Measurements from ENCODE around the gene SEC16A. TPM values are rescaled to one million over a fixed set of nuclear protein-coding genes. Genes with fewer than 3 reads are reported as not detected.

Gene SEC16A
- total RNA-seq, 2 donors from 2014 or later = 59.0 to 72.8 TPM

DNA sequence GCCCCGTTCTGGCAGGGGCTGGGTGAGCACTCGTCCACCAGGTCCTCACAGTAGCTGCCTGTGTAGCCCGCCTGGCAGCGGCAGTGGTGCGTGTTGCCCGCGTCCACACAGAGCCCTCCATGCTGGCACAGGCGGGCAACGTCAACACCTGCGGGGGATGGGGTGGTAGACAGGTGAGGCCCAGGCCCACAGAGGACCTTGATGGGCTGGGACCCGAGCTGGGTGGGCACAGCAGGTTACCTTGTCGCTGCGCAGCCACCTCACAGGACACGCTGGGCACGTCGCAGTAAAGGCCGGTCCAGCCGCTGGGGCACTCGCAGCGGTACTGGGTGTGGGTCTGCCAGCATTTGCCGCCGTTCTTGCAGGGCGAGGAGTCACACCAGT lies 25.1 kb upstream of the SEC16A start:
- TF ChIP-seq, protein P1, sequence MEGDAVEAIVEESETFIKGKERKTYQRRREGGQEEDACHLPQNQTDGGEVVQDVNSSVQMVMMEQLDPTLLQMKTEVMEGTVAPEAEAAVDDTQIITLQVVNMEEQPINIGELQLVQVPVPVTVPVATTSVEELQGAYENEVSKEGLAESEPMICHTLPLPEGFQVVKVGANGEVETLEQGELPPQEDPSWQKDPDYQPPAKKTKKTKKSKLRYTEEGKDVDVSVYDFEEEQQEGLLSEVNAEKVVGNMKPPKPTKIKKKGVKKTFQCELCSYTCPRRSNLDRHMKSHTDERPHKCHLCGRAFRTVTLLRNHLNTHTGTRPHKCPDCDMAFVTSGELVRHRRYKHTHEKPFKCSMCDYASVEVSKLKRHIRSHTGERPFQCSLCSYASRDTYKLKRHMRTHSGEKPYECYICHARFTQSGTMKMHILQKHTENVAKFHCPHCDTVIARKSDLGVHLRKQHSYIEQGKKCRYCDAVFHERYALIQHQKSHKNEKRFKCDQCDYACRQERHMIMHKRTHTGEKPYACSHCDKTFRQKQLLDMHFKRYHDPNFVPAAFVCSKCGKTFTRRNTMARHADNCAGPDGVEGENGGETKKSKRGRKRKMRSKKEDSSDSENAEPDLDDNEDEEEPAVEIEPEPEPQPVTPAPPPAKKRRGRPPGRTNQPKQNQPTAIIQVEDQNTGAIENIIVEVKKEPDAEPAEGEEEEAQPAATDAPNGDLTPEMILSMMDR (IDR thresholded peaks at IDR 0.05) = no peak
- H3K9me3 ChIP-seq = no peaks in the 10 kb centered on the region
- H3K4me3 ChIP-seq = no peak overlapping the region
- no peak for ATAC-seq (ENCODE audit: insufficient number of reproducible peaks, low FRiP score, low read depth)
- no peak for DNase-seq (ENCODE audit: low spot score)
- peaks cover 74% of the 10 kb centered on the region for H3K36me3 ChIP-seq
- no peaks in the 10 kb centered on the region for H3K27me3 ChIP-seq (replicated peaks; ENCODE audit: insufficient read depth)
- H3K27ac ChIP-seq = no peak overlapping the region
- no peaks in the 10 kb centered on the region for H3K4me1 ChIP-seq (ENCODE audit: control insufficient read depth in 1 of 2, low read depth in 2 of 2)

- H3K27ac ChIP-seq = no peak overlapping the region
- DNase-seq (ENCODE audit: low spot score) (no peak), ATAC-seq (ENCODE audit: insufficient number of reproducible peaks, low FRiP score, low read depth) (no peak)
- H3K9me3 ChIP-seq = no peaks in the 10 kb centered on the region
- H3K4me1 ChIP-seq (ENCODE audit: control insufficient read depth in 1 of 2, low read depth in 2 of 2) = no peaks in the 10 kb centered on the region
- TF ChIP-seq, protein P1 (IDR thresholded peaks at IDR 0.05) = no peak
- no peak overlapping the region for H3K4me3 ChIP-seq
- no peaks in the 10 kb centered on the region for H3K27me3 ChIP-seq (replicated peaks; ENCODE audit: insufficient read depth)
- peaks cover 73% of the 10 kb centered on the region for H3K36me3 ChIP-seq
These were observed 24.6 kb upstream of the SEC16A start for GRCh38 chr9:136507221-136507991.

DNA sequence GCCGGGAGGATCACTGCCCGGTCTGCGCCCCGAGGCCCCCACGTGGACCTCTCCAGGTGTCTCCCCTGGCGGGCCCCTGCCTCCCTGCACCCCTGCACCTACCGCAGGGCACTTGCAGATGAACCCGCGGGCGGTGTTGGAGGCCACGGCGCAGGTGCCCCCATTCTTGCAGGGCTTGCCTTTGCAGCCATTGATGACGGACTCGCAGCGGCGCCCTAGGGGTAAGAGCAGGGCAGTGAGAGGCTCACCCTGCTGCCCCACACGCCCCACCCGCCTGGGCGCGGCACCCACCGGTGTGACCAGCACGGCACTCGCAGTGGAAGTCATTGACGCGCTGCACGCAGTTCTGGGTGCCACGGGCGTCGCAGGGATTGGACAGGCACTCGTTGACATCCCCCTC lies 23.6 kb upstream of the SEC16A start:
- Histone ChIP-seq H3K9me3 (no peaks in the 10 kb centered on the region), H3K4me3 (no peak overlapping the region), H3K27me3 (replicated peaks; ENCODE audit: insufficient read depth) (no peaks in the 10 kb centered on the region), H3K4me1 (ENCODE audit: control insufficient read depth in 1 of 2, low read depth in 2 of 2) (no peaks in the 10 kb centered on the region), H3K27ac (no peak overlapping the region), H3K36me3 (peaks cover 75% of the 10 kb centered on the region)
- no peak for DNase-seq (ENCODE audit: low spot score)
- TF ChIP-seq, protein P1 (IDR thresholded peaks at IDR 0.05) = no peak
- no peak for ATAC-seq (ENCODE audit: insufficient number of reproducible peaks, low FRiP score, low read depth)

DNA sequence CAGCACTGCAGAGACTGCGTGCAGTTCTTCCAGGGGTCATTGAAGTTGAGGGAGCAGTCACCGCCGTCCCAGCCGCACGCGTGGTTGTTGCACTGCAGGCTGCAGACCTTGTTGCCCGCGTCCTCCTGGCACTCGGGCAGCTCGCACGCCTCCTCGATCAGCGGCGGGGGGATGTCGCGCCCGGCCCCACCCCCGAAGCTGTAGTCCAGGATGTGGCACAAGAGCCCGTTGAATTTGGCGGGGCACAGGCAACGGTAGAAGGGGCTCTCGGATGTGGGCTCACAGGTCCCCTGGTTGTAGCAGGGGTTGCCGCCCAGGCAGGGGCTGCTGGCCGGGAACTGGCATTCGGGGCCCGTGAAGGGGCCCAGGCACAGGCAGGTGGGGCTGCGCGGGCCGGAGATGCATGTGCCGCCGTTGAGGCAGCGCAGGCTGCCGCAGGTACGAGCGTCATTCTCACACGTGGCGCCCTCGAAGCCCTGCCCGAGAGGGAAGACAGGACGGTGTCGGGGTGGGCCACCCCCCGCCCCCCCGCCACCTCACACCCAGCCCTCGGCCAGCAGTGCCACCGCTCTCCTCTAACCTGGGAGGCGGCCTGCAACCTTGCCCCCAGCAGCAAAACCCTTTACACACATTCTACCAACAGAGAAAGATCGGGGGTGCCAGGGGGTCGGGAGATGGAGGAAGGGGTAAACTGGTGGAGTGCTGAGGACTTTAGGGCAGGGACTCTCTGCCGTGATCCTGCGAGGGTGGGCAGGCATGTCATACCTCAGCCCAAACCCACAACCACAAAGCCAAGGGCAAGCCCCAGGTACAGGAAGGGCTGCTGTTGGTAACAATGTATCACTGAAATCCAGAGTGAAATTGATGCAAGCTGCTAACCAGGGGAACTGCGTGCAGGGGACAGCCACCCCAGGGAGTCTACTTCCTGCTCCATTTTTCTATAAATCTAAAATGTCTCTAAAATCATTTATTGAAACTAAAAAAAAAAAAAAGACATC lies 22.9 kb upstream of the SEC16A start:
- Histone ChIP-seq H3K4me1 (ENCODE audit: control insufficient read depth in 1 of 2, low read depth in 2 of 2) (no peaks in the 10 kb centered on the region), H3K27me3 (replicated peaks; ENCODE audit: insufficient read depth) (no peaks in the 10 kb centered on the region), H3K36me3 (peaks cover 75% of the 10 kb centered on the region), H3K4me3 (no peak overlapping the region), H3K27ac (no peak overlapping the region), H3K9me3 (no peaks in the 10 kb centered on the region)
- TF ChIP-seq, protein P1 (IDR thresholded peaks at IDR 0.05) = no peak
- DNase-seq (ENCODE audit: low spot score) (no peak), ATAC-seq (ENCODE audit: insufficient number of reproducible peaks, low FRiP score, low read depth) (no peak)

Measured in thoracic aorta (tissue), 2 donors.